HG03457 (cell line): ENCODE results near the gene DLGAP4.

Source experiments
- ATAC-seq: cut with Tn5 transposase; IDR thresholded peaks from one replicate; pipeline ENCODE4 v1.9.1; 2021; ENCODE audit warnings: moderate number of reproducible peaks; ENCODE audit not compliant: unreplicated experiment

DLGAP4 gene

GRCh38 chr20:36440370-36441026 is 134.4 kb downstream of the DLGAP4 start:
- no peak for ATAC-seq

GRCh38 chr20:36441027-36441414 is 134.9 kb downstream of the DLGAP4 start:
- ATAC-seq = no peak

- ATAC-seq = no peak
Measured at GRCh38 chr20:36441416-36441815, 135.3 kb downstream of the DLGAP4 start.

- ATAC-seq = no peak
Measured at GRCh38 chr20:36445847-36446246, 139.7 kb downstream of the DLGAP4 start.

- ATAC-seq = no peak
Measured at GRCh38 chr20:36446557-36446956, 140.4 kb downstream of the DLGAP4 start.

- ATAC-seq = no peak
Measured at GRCh38 chr20:36447101-36447500, 141.0 kb downstream of the DLGAP4 start.

- ATAC-seq = no peak
Measured at GRCh38 chr20:36449663-36450062, 143.5 kb downstream of the DLGAP4 start.

- no peak for ATAC-seq
Measured at GRCh38 chr20:36454332-36454697, 148.2 kb downstream of the DLGAP4 start.

GRCh38 chr20:36454698-36455427 is 148.7 kb downstream of the DLGAP4 start:
- ATAC-seq = no peak

- ATAC-seq = no peak
Measured at GRCh38 chr20:36455972-36456625, 150.0 kb downstream of the DLGAP4 start.

- ATAC-seq = peak; percentile 44
Measured at GRCh38 chr20:36460648-36461599, 154.8 kb downstream of the DLGAP4 start.

- no peak for ATAC-seq
Measured at GRCh38 chr20:36461600-36462439, 155.7 kb downstream of the DLGAP4 start.

GRCh38 chr20:36462440-36463211 is 156.5 kb downstream of the DLGAP4 start:
- no peak for ATAC-seq

GRCh38 chr20:36463212-36464061 is 157.3 kb downstream of the DLGAP4 start:
- ATAC-seq = no peak

GRCh38 chr20:36465109-36466080 is 159.3 kb downstream of the DLGAP4 start:
- no peak for ATAC-seq

GRCh38 chr20:36466089-36466488 is 159.9 kb downstream of the DLGAP4 start:
- no peak for ATAC-seq
